GM12874 (cell line): ENCODE measurements around the gene KRI1.

Experiments
- TF ChIP-seq, protein P1 (sequence below): IDR thresholded peaks from 2 replicates; pipeline ENCODE4 v1.5.1; 2011; ENCODE audit warnings: low read depth, mild to moderate bottlenecking, control low read depth, low read length, moderate library complexity; ENCODE audit not compliant: insufficient read depth

KRI1 gene

GRCh38 chr19:10565567-10566407 is at the start of gene KRI1:
TSS of gene KRI1 (minus strand) at chr19:10566010. CDS start at chr19:10565999, 11 bp downstream.
- TF ChIP-seq, protein P1, sequence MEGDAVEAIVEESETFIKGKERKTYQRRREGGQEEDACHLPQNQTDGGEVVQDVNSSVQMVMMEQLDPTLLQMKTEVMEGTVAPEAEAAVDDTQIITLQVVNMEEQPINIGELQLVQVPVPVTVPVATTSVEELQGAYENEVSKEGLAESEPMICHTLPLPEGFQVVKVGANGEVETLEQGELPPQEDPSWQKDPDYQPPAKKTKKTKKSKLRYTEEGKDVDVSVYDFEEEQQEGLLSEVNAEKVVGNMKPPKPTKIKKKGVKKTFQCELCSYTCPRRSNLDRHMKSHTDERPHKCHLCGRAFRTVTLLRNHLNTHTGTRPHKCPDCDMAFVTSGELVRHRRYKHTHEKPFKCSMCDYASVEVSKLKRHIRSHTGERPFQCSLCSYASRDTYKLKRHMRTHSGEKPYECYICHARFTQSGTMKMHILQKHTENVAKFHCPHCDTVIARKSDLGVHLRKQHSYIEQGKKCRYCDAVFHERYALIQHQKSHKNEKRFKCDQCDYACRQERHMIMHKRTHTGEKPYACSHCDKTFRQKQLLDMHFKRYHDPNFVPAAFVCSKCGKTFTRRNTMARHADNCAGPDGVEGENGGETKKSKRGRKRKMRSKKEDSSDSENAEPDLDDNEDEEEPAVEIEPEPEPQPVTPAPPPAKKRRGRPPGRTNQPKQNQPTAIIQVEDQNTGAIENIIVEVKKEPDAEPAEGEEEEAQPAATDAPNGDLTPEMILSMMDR = peak; percentile 49

DNA sequence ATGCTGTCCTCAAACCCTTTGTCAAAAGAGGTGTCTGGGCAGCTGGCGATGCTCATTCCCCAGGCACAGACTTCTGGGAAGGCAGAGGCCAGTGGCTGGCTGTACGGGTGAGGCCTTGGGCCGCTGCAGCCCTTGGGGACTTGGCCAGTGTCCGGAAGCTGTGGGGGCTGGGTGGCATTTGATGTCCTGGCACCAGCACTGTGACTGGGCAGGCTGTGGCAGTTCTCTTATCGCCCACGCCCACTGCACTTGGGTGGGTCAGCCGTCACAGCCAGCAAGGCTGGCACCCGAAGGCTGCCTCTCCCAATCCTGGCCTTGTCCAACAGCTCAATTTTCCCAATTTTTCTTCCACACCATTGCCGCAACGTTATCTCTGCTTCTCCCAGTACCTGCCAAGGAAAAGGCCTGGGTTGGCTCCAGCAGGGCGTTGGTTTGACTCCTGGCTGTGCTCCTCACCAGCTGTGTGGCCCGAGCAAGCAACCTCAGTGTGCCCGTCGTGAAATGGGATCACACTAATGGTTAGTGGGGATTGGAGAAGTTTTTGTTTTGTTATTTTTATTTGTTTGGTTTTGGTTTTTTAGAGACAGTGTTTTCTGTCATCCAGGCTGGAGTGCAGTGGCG is 46.8 kb upstream of the KRI1 start:
- TF ChIP-seq, protein P1 = no peak

DNA sequence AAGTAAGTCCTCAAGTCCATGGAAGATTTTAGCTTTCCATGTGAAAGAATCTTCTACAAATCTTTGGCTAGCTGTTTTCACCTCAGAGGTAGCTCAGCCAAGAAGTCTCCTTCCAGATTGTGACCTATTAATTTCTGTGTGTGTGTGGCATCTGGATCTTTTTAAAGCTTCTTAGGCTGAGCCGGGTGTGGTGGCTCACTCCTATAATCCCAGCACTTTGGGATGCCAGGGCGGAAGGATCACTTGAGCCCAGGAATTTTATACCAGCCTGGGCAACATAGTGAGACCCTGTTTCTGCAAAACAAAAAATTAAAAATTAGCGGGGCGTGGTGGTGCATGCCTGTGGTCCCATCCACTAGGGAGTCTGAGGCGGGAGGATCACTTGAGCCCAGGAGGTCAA is 46.1 kb upstream of the KRI1 start:
- TF ChIP-seq, protein P1 = no peak

GRCh38 chr19:10604460-10604980 is 38.7 kb upstream of the KRI1 start:
- TF ChIP-seq, protein P1 = no peak

GRCh38 chr19:10603873-10604459 is 38.2 kb upstream of the KRI1 start:
- TF ChIP-seq, protein P1 = no peak

DNA sequence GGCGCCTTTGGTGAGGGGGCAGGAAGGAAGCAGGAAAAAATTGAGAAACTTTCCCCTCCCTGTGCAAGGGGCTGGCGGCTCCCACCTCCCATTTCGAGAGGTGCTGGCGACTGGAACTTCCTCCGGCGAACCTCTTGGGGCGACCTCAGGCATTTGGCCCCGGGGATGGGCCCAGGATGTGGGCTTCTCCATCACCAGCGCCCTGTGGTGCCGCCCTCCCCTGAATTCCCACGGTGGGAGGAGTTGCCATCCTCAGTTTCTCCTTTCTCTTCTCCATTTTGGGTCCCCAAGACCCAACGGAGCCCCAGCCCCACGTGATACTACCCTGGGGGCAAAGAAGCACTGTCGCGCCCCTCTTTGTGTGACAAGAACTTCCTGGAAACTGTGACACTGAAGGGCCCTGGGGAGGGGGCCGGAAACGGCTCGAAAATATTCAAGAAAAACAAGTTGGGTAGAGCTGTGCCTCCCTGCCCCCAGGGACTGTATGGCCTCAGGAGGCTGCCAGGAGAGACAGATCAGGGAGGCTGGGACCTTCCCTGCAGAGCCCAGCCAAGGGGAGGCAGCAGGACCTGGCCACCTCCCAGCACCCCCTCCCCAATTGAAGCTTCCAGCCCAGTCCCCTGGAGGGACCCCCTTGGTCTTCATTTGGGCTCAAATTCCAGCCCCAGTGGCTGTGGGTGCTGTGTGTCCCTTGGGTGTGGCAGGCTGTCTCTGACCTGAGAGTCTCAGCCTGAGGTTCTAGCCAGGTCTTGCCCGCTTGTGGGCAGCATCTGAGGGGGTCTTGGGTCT is 37.5 kb upstream of the KRI1 start:
- TF ChIP-seq, protein P1 = no peak
